Activated T-helper 17 cell treated with anti-CD3 and anti-CD28 coated beads, Interleukin-2, amount 50 U/mL, for 72 hours (primary cell): ENCODE data around the gene TMEM255B. TPM values are rescaled to one million over a fixed set of nuclear protein-coding genes. Genes with fewer than 3 reads are reported as not detected.
"Not testable (repeated sequence)": the region's sequence is repeated elsewhere in the genome, so short reads cannot be mapped to it uniquely, and the experiment has no call there.

ENCODE experiments used
- ATAC-seq: fragments of 150-1000 bp; cut with Tn5 transposase; replicated peaks from 2 replicates; pipeline ENCODE4 v1.10.0; 2021; ENCODE audit warnings: mild to moderate bottlenecking, moderate library complexity
- H3K27ac Mint-ChIP-seq: one replicate; pipeline ENCODE4 v1.8.0; 2022; ENCODE audit warnings: mixed read lengths
- H3K27me3 Mint-ChIP-seq: one replicate; pipeline ENCODE4 v1.8.0; 2022; ENCODE audit warnings: mixed read lengths
- H3K36me3 Mint-ChIP-seq: one replicate; pipeline ENCODE4 v1.8.0; 2022; ENCODE audit warnings: low read depth, mild to moderate bottlenecking, mixed read lengths
- H3K4me1 Mint-ChIP-seq: one replicate; pipeline ENCODE4 v1.8.0; 2022; ENCODE audit warnings: mixed read lengths
- H3K4me3 Mint-ChIP-seq: one replicate; pipeline ENCODE4 v1.8.0; 2022; ENCODE audit warnings: mild to moderate bottlenecking, mixed read lengths
- H3K9me3 Mint-ChIP-seq: one replicate; pipeline ENCODE4 v1.8.0; 2022; ENCODE audit warnings: mixed read lengths
- total RNA-seq, 2 donors: library from RNA; stranded (reverse); gene quantifications; one replicate each; pipeline ENCODE4 v1.2.3, GENCODE V29; 2022

Gene TMEM255B
- total RNA-seq, 2 donors from 2014 or later, result 2.0 TPM

- peaks cover 10% of the 10 kb centered on the region for H3K4me1 Mint-ChIP-seq
- no peak overlapping the region for H3K27ac Mint-ChIP-seq
- peaks cover 7% of the 10 kb centered on the region for H3K36me3 Mint-ChIP-seq
- H3K9me3 Mint-ChIP-seq, result no peaks in the 10 kb centered on the region
- no peak for ATAC-seq
- no peaks in the 10 kb centered on the region for H3K27me3 Mint-ChIP-seq
- no peak overlapping the region for H3K4me3 Mint-ChIP-seq
Observed at GRCh38 chr13:113820813-113821651, 62.0 kb downstream of the TMEM255B start.

- Mint-ChIP-seq H3K27me3 (no peaks in the 10 kb centered on the region), H3K4me1 (peaks cover 2% of the 10 kb centered on the region), H3K9me3 (no peaks in the 10 kb centered on the region), H3K36me3 (peaks cover 5% of the 10 kb centered on the region), H3K27ac (no peak overlapping the region), H3K4me3 (no peak overlapping the region)
- ATAC-seq, result no peak
Observed at GRCh38 chr13:113821847-113822246, 62.8 kb downstream of the TMEM255B start.

DNA sequence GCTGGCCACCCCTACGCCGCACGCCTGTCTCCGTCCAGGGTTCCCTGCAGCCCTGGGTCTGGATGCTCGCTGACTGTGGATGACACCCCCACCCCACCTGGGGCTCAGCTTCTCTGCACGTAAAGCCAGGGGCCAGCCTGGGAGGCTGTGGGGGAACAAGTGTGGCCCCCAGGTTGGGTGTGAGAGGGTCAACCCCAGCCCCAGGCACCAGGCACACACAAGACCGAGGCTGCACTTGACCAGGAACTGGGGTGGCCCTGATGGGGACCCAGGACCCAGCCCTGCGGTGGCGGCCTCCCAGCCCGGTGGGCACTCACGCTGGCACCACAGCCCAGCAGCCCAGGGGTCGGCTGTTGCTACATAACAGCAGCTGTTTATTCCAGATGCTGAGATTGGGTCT is 63.2 kb downstream of the TMEM255B start:
- Mint-ChIP-seq H3K36me3 (peaks cover 5% of the 10 kb centered on the region), H3K27me3 (no peaks in the 10 kb centered on the region), H3K27ac (no peak overlapping the region), H3K4me1 (no peaks in the 10 kb centered on the region), H3K4me3 (no peak overlapping the region), H3K9me3 (no peaks in the 10 kb centered on the region)
- ATAC-seq, result no peak

DNA sequence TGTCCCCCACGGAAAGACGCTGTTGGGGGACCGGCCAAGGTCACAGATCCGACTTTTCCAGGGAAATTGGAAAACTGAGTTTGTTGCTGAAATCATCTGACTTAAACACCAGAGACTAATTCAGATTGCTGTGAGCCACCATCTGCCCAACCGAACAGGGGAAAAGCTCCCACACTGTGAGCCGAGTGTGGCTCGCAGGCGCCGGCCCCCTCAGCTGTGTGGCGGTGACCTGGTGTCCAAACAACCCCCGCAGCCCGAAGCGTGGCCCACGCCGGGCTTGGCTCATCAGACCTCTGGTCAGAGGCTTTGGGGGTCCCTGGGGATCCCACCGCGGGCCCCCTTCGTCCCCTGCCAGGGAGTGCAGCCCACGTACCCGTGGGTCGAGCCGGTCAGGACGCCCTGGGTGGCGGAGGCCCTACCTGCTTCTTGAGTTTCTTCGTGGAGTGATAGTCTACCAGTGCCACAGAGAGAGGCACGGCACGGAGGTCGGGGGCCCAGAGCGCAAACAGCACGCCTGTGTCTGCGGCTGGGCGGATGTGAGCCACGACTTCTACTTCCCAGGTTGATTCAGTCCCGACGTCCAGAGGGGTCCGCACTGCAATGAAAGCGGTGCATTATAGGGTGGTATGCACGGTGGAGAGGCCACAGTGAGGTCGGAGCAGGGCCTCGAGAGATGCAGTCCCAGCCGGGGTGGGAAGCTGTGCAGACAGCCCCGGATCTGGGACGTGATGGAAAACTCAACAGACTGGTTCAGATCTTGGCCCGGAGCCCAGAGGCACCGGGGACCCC is 64.1 kb downstream of the TMEM255B start:
- no peaks in the 10 kb centered on the region for H3K27me3 Mint-ChIP-seq

DNA sequence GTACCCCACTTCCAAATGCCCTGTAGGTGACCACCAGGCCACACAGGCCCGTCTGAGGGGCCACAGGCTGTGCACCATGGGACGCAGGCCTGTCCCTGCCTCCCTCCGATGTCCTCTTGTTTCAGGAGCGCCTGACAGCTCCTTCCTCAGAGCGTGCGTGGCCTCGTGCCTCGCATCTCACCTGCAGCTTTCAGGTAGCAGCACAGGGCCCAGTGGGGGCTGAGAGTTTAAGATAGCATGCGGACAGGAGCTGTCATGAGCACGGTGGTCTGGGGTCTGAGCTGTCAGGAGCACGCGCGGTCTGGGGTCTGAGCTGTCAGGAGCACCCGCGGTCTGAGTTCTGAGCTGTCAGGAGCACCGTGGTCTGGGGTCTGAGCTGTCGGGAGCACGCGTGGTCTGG is 64.7 kb downstream of the TMEM255B start:
- no peak for ATAC-seq
- Mint-ChIP-seq H3K36me3 (peaks cover 5% of the 10 kb centered on the region), H3K4me1 (no peaks in the 10 kb centered on the region), H3K27ac (no peak overlapping the region), H3K27me3 (no peaks in the 10 kb centered on the region), H3K4me3 (no peak overlapping the region), H3K9me3 (no peaks in the 10 kb centered on the region)

More for the DNA sequence above, 64.1 kb downstream of the TMEM255B start:
- Mint-ChIP-seq H3K9me3 (no peaks in the 10 kb centered on the region), H3K4me1 (no peaks in the 10 kb centered on the region), H3K4me3 (no peak overlapping the region), H3K36me3 (peaks cover 5% of the 10 kb centered on the region), H3K27ac (no peak overlapping the region)
- ATAC-seq, result no peak

- peaks cover 5% of the 10 kb centered on the region for H3K36me3 Mint-ChIP-seq
- ATAC-seq, result no peak
- H3K27me3 Mint-ChIP-seq, result no peaks in the 10 kb centered on the region
- no peaks in the 10 kb centered on the region for H3K4me1 Mint-ChIP-seq
- no peak overlapping the region for H3K4me3 Mint-ChIP-seq
- H3K9me3 Mint-ChIP-seq, result no peaks in the 10 kb centered on the region
- H3K27ac Mint-ChIP-seq, result no peak overlapping the region
Observed at GRCh38 chr13:113825841-113826240, 66.8 kb downstream of the TMEM255B start.

GRCh38 chr13:113826446-113826845 is 67.4 kb downstream of the TMEM255B start:
- not testable (repeated sequence) for H3K4me3 Mint-ChIP-seq, H3K36me3 Mint-ChIP-seq, H3K27ac Mint-ChIP-seq, H3K9me3 Mint-ChIP-seq, H3K4me1 Mint-ChIP-seq, ATAC-seq, H3K27me3 Mint-ChIP-seq

- no peaks in the 10 kb centered on the region for H3K4me1 Mint-ChIP-seq
- ATAC-seq, result no peak
- H3K4me3 Mint-ChIP-seq, result no peak overlapping the region
- no peaks in the 10 kb centered on the region for H3K9me3 Mint-ChIP-seq
- H3K36me3 Mint-ChIP-seq, result peaks cover 5% of the 10 kb centered on the region
- no peaks in the 10 kb centered on the region for H3K27me3 Mint-ChIP-seq
- no peak overlapping the region for H3K27ac Mint-ChIP-seq
Observed at GRCh38 chr13:113827021-113827420, 68.0 kb downstream of the TMEM255B start.

DNA sequence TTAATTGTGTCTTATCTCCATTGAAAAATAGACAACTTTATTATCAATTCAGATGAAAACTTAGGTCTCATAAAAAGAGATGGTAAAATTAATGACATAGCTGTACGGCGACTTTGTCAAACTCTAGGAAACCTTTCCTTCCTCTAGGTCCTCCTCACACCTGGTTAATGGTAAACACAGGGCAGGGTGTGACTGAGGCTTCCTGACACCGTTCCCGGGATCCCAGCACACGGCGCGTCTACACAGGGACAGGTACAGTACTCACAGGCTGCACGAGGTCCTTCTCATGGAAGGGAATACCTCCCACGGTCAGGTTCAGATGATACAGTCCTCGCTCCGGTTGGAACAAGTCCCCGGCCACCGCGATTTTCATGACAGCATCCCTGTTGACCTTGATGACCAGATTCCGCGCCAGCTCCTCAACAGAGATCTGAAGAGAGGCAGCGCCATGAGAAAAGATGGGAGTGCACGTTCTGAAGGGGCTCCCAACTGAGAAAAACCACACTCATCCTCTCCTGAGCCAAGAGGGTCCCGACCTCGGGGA is 69.3 kb downstream of the TMEM255B start:
- H3K4me1 Mint-ChIP-seq, result no peaks in the 10 kb centered on the region
- no peaks in the 10 kb centered on the region for H3K9me3 Mint-ChIP-seq
- no peak overlapping the region for H3K4me3 Mint-ChIP-seq
- H3K27ac Mint-ChIP-seq, result no peak overlapping the region
- no peak for ATAC-seq
- no peaks in the 10 kb centered on the region for H3K27me3 Mint-ChIP-seq
- H3K36me3 Mint-ChIP-seq, result peaks cover 5% of the 10 kb centered on the region

DNA sequence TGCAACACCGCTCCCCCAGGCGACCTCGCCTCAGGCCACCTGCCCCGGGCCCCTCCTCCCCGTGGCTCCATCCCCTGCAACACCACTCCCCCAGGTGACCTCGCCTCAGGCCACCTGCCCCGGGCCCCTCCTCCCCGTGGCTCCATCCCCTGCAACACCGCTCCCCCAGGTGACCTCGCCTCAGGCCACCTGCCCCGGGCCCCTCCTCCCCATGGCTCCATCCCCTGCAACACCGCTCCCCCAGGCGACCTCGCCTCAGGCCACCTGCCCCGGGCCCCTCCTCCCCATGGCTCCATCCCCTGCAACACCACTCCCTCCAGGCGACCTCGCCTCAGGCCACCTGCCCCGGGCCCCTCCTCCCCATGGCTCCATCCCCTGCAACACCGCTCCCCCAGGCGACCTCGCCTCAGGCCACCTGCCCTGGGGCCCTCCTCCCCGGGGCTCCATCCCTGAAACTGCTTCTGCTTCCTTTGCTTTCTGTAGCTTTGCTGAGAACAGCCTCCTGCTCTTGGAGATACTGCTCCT is 71.5 kb downstream of the TMEM255B start:
- not testable (repeated sequence) for H3K4me1 Mint-ChIP-seq, H3K36me3 Mint-ChIP-seq, H3K27ac Mint-ChIP-seq, H3K27me3 Mint-ChIP-seq, H3K4me3 Mint-ChIP-seq, ATAC-seq, H3K9me3 Mint-ChIP-seq

- H3K4me3 Mint-ChIP-seq, result no peak overlapping the region
- no peak for ATAC-seq
- H3K27ac Mint-ChIP-seq, result no peak overlapping the region
- no peaks in the 10 kb centered on the region for H3K27me3 Mint-ChIP-seq
- no peaks in the 10 kb centered on the region for H3K36me3 Mint-ChIP-seq
- H3K9me3 Mint-ChIP-seq, result no peaks in the 10 kb centered on the region
- no peaks in the 10 kb centered on the region for H3K4me1 Mint-ChIP-seq
Observed at GRCh38 chr13:113831061-113831460, 72.0 kb downstream of the TMEM255B start.

DNA sequence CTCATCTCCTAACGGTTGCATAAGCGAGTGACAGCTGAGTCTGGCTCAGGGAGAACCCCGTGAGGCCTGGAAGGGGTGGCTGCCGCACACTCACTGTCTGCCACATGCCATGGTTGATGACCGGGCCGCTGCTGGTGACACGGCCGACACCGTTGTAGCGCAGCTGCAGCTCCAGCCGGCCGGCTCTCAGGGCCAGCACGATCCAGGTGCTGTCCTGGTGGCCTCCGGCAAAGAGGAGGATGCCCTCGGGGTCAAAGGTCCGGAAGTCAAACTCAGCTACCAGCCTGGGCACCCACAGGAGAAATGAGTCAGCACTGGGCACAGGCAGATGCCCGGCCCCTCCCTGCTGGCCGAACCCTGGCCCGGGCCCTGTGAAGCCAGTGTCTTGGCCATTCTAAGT is 73.2 kb downstream of the TMEM255B start:
- no peaks in the 10 kb centered on the region for H3K9me3 Mint-ChIP-seq
- no peaks in the 10 kb centered on the region for H3K36me3 Mint-ChIP-seq
- H3K4me3 Mint-ChIP-seq, result no peak overlapping the region
- no peak for ATAC-seq
- H3K27ac Mint-ChIP-seq, result no peak overlapping the region
- H3K27me3 Mint-ChIP-seq, result no peaks in the 10 kb centered on the region
- peaks cover 3% of the 10 kb centered on the region for H3K4me1 Mint-ChIP-seq

- no peak overlapping the region for H3K27ac Mint-ChIP-seq
- peaks cover 5% of the 10 kb centered on the region for H3K4me1 Mint-ChIP-seq
- H3K9me3 Mint-ChIP-seq, result no peaks in the 10 kb centered on the region
- no peaks in the 10 kb centered on the region for H3K36me3 Mint-ChIP-seq
- no peak for ATAC-seq
- no peaks in the 10 kb centered on the region for H3K27me3 Mint-ChIP-seq
- no peak overlapping the region for H3K4me3 Mint-ChIP-seq
Observed at GRCh38 chr13:113832631-113833030, 73.6 kb downstream of the TMEM255B start.

GRCh38 chr13:113833111-113833830 is 74.2 kb downstream of the TMEM255B start:
- Mint-ChIP-seq H3K4me3 (no peak overlapping the region), H3K4me1 (peaks cover 5% of the 10 kb centered on the region), H3K27ac (no peak overlapping the region), H3K27me3 (no peaks in the 10 kb centered on the region), H3K36me3 (no peaks in the 10 kb centered on the region), H3K9me3 (no peaks in the 10 kb centered on the region)
- ATAC-seq, result no peak
